GM19438 (cell line): Measurements from ENCODE around the gene PRKAB2.
"Not testable (repeated sequence)": the region's sequence is repeated elsewhere in the genome, so short reads cannot be mapped to it uniquely, and the experiment has no call there.

Source experiments
- ATAC-seq: cut with Tn5 transposase; IDR thresholded peaks from one replicate; pipeline ENCODE4 v1.9.1; 2021; ENCODE audit warnings: low read depth; ENCODE audit not compliant: unreplicated experiment

The PRKAB2 gene

DNA sequence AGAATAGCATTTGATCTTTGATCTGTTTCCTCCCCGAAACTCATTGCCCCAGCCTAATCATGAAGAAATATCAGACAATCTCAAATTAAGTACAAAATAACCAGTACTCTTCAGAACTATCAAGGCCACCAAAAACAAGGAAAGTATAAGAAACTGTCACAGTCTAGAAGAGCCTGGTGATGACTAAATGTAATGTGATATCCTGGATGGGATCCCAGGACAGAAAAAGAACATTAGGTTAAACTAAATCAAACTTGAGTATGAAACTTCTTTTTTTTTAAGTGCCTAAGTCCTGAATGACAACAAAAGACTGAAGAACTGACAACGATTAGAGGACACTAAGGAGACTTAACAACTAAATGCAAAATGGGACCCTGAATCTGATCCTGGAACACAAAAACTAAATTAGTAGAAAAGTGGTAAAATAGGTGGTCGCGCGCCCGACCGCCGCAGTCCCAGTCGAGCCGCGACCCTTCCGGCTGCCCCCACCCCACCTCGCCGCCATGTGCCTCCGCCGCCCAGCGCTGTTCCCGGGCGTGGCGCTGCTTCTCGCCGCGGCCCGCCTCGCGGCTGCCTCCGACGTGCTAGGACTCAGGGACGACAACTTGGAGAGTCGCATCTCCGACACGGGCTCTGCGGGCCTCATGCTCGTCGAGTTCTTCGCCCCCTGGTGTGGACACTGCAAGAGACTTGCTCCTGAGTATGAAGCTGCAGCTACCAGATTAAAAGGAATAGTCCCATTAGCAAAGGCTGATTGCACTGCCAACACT lies 5.5 kb upstream of the PRKAB2 start:
- no peak for ATAC-seq

DNA sequence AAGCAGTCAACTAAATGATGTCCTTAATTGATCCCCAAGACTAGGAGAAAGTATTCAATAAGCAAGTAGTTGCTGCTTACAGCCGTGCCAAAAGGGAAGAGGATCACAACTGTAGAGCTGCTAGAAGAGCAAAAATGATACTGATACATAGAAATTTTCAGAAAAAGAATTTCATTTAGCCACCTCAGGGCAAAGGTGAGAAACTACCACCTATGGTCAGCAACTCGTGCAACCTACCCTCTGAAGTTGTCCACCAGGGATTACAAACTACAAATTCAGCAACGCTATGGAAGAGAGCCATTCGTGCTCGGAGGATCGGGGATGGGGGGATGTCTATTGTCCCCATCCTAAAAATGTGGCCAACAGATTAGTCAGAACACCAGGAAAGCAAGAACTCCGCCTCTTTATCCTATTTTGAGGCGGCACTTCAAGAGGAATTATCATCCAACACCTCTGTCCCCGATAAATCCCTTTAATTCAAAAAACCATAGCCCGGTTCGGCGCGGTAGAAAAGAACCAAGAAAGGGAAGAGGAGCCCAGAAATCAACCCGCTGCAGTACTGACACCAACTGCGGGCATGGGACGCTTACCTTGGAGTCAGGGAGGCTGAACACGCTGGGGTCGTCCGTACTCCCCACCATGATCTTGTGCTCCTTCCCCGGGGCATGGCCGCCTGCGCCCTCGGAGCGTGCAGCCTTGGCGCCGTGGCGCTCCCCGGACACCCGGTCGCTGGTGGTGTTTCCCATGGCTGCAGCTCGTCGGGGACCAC lies 687 bp downstream of the PRKAB2 start:
- ATAC-seq, result no peak

DNA sequence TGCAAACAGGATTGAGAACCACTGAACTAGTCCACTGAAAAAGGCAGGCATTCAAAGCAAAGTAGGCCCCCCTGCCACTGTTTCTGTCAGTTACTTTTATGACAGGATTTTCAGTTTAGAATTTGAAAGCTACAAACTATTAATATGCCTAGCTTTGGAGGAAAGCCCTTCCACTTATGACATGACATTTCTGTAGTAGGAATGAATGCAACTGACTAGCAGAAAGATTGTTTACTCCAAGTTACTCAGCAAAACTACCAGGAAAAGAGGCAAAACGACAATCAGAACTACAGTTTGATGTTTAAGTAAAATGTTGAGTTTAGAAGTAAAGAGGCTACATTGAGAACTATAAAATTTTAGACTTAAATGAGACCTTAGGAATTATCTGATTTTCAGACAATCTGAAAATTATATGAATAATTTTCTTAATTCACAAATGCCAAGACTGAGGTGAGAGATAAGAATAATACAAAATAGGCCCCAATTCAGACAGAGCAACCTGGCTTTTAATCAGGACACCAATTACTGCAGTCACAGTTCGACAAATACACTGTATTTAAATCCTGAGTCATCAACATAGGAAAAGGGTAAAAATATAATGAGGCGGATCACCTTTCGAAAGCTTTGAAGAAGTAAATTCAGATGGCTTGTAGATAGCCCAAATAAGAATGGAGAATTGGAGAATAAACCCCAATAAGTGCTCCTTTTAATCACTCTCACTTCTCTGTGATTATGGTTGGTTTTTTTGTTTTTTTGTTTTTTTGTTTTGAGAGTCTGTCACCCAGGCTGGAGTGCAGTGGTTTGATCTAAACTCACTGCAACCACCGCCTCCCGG lies 2.2 kb downstream of the PRKAB2 start:
- no peak for ATAC-seq

DNA sequence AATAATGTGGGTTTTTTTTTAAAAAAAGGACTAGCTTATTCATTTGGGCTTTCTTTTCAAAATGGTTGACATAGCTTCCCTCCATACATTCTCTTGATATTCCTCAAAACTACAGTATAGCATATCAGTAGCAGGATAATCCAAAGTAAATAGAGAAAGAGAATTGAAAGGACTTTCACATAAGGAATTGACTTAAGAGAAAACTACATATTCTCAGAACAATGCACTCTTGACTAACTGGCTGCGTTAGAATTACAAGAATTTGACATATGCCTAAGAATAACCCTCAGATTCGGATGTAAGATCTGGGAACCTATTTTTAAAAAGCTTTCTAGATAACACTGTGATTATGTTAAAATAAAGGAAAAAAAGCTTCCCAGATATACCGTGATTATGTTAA lies 3.1 kb downstream of the PRKAB2 start:
- no peak for ATAC-seq

DNA sequence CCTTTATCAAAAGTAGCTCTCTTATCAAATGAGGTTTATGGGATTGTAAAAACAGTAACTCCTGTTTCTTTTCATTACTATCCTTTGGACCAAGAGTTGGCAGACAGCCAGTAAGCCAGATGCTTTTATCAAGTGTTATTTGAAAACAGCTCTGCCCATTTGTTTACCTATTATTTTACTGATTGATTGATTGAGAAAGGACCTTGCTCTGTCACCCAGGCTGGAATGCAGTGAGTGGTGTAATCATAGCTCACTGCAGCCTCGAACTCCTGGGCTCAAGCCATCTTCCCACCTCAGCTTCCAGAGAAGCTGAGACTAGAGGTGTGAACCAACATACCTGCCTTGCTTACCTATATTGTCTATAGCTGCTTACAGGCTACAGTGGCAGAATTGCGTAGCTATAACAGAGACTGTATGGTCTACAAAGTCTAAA lies 3.6 kb downstream of the PRKAB2 start:
- no peak for ATAC-seq

DNA sequence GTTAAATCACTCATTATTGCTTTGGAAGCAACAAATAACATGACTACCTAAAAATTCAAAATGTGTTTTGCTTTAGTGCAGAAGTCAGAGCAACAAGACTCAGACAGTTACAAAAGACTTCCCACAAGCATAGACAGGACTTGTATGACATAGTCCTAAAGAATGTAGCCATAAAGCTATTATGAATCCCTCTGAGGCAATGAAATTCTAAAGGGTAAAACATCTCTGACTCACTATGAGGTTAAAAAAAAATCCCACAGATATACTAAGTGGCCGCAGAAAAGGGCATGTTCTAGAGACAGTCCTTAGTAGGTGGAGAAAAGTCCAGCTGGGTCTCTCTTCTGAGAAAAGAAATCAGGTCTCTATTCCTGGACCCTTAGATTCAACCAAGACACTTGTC lies 4.9 kb downstream of the PRKAB2 start:
- ATAC-seq, result no peak

DNA sequence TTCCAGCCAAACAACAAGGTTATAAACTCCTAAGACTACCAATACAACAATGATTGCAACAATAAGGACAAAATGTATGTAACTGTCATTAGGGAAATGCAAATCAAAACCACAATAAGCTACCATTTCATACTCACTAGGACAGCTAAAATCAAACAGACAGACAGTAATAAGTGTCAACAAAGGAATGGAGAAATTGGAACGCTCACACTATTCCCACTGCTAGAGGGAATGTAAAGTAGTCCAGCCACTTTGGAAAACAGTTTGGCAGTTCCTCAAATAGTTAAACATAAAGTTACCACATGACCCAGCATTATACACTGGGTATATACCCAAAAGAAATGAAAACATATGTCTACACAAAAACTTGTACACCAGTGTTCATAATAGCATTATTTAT lies 9.3 kb downstream of the PRKAB2 start:
- no peak for ATAC-seq

DNA sequence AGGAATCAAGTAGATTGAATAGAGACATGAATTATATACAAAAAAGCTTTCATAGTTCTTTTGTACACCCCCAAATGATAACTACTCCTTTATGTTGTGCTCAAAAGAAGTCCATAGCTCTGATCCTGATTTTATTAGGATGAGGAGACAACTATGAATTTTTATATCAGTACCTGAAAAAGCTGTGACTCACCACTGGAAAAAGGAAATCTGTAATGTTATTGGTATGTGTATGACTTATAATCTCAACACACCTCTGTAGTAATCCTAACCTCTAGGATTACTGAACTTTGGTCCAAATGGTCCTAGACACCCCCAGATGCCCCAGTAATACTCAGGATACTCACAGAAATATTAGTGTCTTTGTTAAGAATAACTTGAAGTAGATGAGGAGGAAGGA lies 10.2 kb downstream of the PRKAB2 start:
- no peak for ATAC-seq

DNA sequence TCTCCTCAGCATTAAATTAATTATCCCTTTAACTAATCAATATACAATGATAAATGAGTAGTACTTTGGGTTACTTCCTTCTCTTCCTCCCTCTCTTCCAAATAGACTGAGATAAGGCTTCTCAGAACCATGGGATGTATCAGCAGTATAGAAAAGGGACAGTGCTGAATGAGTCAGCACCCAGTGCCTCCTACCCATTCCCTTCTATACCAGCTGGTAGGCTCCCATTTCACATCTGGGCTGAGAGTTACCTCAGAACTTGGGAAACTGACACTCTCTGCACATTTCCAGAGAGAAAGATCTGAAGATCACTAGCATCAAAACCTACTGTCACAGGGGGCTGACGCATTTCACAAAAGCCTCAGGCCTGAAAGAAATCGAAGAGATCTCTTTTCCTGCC lies 15.2 kb downstream of the PRKAB2 start:
- ATAC-seq, result not testable (repeated sequence)

DNA sequence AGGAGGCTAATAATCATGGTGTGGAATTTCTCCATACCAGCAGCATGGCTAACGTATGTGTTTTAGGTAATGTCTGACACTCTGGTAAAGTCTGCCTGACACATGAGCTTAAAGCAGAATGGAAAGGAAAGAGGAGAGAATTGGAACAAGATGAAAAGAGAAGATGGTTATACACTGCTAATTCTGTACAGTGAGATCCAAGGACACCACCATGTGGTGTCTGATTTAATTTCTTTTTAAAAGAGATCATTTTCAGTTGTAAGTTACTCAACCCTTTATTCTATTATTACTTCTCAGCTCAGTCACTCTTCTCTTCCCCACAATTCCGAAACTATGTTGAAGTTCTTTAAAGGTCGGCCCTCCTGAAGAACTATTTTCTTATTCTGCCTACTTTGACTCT lies 15.6 kb downstream of the PRKAB2 start:
- no peak for ATAC-seq

DNA sequence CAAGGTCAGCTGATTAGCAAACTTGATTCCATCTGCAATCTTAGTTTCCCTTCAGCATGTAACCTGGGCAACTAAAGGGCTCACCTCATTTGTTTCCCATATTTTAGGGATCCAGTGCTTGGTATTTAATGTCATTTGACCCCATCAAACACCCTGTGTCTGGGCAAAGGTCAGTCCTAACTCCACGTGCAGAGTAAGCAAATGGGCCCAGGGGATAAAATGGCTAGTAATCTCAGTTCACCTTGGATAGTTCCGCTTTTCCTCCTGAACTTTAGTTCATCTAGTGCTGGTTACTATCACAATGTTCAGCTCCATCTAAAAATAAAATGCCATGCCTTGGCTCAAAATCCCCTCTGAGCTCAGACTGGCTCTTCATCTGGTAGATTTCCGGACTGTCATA lies 19.5 kb downstream of the PRKAB2 start:
- no peak for ATAC-seq

DNA sequence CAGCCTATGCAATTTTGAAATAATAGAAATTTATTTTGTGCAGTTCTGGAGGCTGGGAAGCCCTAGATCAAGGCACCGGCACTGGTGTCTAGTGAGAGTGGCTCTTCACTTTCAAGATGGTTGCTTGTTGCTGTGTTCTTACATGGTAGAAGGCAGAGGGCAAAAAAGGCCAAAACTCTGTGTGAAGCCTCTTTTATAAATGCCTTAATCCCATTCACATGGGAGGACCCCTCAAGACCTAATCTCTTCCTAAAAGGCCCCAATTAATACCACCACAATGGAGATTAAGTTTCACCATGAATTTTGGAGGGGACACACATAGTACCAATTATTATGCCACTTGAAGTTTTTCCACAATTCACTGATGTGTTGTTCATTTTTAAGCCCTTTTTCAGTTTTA lies 21.0 kb downstream of the PRKAB2 start:
- no peak for ATAC-seq

DNA sequence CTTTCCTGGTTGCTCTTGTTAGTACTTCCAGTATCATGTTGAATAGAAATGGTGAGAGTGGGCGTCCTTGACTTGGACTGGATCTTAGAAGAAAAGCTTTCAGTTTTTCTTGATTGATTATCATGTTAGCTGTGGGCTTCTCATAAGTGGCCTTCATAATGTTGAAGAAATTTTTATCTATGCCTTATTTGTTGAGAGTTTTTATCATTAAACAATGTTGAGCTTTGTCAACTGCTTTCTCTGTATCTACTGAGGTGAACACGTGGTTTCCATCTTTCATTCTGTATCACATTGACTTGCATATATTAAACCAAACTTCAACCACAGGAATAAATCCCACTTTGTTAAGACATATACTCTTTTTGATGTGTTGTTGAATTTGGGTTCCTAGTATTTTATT lies 29.4 kb downstream of the PRKAB2 start:
- no peak for ATAC-seq

DNA sequence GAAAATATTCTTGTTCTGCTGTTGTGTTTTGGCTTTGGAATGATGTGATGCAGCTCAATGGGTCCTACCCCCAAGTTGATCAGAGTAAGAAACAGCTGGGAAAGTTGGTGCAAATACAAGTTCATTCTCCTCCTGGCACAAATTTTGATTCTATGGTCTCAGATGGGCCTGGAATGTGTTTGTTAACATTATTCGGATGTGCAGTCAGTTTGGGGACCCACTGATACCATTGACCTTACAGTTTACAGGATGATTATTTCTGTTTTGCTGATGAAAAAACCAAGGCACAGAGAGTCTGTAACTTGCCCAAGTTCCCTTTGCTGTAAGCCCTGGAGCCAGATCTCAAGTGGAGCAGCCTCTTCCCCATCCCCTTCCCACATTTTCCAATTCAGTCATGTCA lies 41.5 kb downstream of the PRKAB2 start:
- ATAC-seq, result not testable (repeated sequence)

DNA sequence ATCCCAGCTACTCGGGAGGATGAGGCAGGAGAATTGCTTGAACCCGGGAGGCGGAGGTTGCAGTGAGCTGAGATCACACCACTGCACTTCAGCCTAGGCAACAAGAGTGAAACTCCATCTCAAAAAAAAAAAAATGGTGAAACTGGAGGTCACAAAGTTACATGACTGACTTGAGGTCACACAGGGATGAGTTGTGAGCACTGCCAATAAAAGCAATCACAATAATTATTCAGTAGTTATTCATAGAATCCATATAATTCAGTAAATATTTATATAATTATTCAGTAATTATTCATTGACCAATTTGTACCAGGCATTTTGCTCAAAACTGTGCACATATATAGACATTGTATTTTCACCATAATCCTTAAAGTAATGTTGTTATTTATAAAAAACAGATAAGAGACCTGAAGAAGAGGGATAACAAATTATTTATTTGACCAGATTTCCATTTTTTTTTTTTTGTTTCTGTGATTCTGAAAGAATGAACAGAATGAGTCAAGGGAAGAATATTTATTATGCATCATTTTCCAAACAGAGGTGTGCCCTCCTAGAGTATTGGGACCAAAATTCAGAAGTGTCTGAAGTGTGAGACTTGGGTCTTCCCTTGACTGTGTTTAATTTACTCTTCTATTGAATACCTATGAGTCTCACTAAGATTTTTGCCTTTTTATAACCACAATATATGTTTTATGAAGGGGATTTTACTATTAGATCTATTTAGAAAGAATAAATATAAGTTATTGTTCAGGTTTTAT lies 43.0 kb downstream of the PRKAB2 start:
- no peak for ATAC-seq

DNA sequence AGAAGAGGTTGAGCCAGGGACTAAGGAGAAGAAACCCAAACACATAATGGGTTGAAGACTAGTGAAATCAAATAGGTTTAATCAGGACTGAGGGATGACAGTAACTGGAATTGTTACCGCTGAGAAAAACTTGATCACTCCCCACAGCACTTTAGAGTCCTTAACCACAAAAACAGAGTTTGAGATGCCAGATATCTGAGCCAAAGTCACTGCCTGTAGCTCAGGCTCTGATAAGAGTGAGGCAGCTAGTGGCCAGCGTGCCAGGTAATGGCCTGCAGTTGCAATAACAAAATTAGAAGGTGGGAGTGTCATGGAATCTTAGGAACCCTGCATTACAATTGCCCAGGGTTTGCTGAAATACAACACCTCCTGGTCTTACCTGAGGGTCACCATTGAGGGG lies 48.0 kb downstream of the PRKAB2 start:
- no peak for ATAC-seq

DNA sequence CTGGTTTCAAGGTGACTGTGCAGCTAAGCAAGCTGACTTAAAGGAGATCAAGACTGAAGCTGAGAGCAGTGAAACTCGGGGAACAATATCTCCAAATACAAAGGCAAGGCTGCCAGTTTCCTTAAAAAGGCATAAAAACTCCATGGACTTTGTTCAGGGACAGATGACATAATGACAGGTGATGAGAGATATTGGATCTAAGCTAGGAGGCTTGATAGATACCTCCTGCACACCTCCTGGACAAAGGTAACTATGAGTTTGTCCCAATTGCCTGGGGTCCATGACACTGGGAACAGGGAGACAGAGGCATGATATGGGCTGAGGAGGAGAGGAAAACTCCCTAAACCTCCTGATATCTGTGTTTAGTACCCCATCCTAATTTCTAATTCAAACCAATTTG lies 55.2 kb downstream of the PRKAB2 start:
- no peak for ATAC-seq

DNA sequence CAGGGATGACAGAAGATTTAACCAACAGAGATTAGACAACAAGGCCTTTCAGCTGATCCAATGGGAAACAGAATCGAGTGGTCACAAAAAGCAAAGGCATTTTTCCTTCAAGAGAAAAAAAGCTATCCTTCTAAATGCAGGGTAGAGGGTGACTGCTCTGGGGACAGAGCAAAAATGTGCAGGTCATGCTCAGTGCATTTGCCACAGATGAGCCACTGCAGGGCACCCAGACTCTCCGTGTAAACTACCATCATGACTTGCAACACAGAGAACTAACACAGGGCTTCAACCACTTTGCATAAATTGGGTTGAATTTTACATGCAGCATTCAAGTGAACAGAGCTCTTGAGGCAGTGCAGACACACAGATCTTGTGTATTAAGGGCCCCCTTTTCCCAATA lies 56.8 kb downstream of the PRKAB2 start:
- no peak for ATAC-seq

DNA sequence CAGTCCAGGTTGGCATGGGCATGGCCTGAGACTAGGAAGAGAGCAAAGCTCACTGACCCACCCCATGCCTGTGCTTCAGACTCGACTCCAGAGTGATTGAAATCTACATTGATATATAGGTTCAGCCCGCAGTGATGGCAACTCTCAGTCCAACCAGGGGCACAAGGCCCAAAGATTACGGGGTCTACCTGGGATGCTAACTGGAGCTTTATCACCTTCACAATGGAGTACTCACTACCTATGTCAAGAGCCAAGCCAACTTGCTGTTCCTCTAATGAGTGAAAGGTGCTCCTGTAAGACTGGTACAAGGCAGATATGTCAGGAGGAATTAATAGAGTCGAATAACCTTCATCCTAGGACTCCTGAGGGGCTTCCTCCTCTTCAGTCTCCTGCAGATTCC lies 57.2 kb downstream of the PRKAB2 start:
- ATAC-seq, result not testable (repeated sequence)

DNA sequence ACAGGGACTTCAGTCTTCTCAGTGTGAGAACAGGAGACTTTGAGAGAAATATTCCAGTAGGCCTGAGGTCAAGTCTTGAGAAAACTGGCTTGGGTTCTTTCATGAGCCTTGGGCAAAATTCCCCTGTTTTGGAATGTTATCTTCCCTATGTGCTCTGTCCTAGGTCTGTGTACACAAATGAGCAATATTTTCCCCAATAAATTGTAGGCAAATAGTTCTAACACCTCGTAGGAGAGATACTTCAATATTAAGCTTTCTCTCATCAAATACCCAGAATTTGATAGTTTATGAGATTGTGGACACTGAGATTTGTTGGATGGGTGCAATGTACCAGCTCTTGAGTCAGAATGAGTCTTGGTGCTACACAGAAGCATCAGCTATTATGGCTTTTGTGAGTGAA lies 57.9 kb downstream of the PRKAB2 start:
- not testable (repeated sequence) for ATAC-seq
